GM19397 (cell line): ENCODE measurements around the gene LRRC1.
"Not testable (repeated sequence)": the region's sequence is repeated elsewhere in the genome, so short reads cannot be mapped to it uniquely, and the experiment has no call there.

Experiments
- ATAC-seq: cut with Tn5 transposase; IDR thresholded peaks from one replicate; pipeline ENCODE4 v1.9.1; 2021; ENCODE audit warnings: mild to moderate bottlenecking, moderate library complexity; ENCODE audit not compliant: unreplicated experiment

LRRC1 gene

DNA sequence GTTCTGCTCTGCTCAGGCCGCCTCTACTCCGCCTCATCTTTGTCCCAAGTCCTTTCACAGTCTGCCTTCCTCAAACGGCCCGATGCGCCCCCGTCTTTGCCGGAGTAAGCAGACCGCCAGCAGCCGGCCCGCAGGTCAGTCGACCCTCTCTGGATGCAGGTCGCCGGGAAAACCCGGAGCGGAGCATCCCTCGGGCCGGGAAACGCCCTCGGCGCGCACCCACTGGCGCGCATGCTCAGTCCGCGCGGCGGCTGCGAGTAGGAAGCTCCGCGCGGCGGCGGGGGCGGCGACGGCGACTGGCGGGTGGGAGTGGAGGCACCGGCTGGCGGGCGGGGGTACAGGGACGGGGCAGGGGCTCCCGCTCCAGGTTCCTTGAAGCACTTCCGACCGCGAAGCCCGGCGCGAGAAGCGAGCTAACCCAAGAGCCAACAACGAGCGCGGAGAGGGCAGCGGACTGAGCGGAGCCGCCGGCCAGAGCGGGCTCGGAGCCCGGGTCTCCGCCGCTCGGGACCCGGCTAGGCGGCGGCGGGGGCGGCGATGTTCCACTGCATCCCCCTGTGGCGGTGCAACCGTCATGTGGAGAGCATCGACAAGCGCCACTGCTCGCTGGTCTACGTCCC, at the start of gene LRRC1:
LRRC1 (plus strand) TSS at position 286 of the 620 bp plus-strand sequence; CDS start at position 538, 252 bp downstream.
- peak; percentile 74 for ATAC-seq

DNA sequence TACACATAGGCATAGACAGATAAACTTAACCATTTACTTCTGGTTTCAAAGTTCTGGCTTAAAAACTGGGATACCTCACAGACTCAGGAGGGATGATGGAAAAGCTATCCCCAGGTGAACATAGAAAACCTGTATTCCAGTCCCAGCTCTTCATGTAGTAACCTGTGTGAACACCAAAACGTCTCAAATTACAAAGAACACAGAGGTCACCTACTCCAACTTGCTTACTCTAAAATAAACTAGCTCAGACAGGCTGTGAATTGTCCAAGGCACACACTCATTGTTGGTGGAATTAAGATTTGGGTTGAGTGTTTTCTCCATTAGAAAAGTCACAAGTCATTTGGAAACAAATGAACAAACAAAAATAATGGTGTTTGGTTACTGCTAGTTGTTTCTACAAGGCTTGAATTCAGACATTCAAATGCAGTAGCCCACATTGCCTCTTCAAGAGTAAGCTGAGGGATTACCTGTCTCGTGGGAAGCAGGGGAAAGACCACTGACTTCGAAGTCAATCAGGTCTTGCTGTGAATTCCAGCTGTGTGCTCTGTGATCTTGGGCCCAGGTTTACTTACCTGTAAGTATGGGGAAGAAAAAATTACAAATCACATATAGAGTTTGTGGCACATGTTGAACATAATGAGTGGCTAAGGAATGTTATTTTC, 48.2 kb upstream of the LRRC1 start:
- ATAC-seq, result no peak

DNA sequence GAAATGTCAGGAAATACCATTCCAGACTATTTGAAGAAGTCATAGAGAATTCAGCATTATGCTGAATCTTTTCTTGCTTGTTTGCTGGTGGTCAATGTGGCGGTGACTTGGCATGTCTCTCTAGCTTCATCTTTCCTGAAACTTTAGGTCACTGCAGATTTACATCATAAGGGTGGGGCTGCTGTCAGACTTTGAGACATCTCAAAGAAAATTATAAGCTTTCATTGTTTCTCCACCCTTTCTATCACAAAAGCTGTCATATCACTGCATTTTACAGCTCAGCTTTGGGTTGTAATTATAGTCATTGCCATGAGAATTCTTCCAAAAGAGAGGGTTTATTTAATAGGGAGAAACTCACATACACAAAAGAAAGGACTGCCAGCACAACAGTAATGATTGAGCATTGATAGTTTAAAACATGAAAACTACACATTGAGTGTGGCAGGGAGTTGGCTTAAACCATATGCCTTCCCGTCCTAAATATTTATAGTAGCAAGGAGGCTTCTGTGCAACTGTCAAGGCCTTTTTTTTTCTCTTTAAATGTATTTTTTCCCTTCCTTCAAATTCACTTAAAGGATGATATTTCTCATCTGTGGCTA, 44.7 kb upstream of the LRRC1 start:
- no peak for ATAC-seq

DNA sequence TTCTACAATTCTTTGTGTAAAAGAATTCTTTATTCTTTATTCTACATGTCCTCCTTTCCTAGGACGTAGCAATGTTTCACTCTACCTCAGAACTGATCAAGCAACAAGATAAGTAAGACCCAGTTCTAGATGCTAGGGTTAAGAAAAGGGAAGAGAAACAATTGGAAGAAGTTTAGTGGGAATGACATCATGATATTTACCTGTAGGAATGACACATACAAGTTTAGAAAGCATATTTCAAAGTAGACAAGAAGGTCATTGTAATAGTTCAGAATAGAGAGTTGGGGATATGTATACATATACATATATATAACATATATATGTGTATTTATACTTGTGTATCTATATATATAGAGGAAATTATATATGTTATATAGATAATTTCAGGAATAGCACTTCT, 43.4 kb upstream of the LRRC1 start:
- no peak for ATAC-seq

DNA sequence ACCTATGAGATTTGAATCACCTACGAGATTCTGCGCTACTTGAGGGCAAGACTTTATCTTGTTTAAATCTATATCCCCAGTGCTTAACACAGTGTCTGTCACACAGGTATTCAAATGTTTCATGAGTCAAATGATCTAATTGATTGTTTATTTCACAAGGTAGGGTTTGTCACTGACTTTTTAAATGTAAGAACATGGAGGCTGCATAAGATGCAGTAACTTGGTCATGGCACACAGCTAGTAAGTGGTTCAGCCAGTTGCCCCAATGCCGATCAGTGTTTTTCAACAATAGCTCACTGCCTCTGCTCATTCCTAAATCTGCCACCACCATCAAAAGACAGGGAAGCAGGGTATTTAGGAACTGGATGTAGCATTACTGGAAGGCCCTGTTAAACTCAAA, 42.4 kb upstream of the LRRC1 start:
- no peak for ATAC-seq

DNA sequence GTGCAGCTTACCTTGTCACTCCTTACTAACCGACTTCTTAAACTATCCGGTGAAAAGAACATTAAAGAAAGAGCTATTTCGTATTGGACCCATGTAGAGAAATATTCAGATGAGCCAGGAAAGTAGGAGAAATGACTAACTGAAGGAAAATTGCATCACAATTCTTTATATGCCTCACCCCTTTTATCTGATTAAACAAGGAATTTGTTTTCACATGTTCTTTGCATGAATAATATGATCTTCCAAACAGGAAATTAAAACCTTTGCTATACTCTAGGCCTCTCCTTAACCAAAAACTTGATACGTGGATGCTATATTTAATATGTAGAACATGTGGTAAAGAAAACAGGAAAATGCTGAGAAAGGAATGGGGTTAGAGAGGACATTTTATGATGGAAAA, 41.9 kb upstream of the LRRC1 start:
- ATAC-seq, result no peak

DNA sequence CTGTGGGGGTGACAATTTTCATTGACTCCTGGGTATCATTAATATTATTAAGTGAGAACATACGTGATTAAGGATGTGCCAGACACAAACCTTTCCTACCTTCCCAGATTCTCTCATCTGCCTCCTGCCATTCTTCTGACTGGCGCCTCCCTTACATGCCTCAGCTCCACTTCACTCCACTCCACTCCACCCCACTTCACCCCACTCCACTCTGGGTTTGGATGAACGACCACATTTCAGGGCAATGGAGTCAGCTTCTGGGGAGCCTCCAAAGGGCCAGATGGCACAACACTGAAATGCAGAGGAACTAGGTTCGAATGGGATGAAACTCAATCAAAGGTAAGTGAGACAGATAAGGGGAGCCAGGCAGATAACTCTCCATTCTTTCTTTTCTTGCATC, 40.5 kb upstream of the LRRC1 start:
- no peak for ATAC-seq

DNA sequence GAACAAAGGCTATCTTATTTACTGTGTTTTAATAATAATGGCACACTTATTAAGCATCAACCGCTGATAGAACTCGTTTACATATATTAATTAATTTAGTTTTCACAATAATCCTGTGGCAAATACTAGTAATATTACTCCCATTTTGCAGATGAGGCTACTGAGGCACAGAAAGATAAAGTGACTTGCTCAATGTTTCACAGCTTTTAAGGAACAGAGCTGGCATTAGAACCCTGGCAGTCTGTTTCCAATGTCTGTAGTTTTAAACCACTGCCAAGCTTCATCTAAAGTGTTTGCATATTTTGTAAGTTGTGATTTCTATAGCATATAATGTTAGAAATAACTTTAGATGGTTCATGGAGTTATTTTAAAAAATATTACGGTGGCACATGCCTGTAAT, 38.4 kb upstream of the LRRC1 start:
- no peak for ATAC-seq

DNA sequence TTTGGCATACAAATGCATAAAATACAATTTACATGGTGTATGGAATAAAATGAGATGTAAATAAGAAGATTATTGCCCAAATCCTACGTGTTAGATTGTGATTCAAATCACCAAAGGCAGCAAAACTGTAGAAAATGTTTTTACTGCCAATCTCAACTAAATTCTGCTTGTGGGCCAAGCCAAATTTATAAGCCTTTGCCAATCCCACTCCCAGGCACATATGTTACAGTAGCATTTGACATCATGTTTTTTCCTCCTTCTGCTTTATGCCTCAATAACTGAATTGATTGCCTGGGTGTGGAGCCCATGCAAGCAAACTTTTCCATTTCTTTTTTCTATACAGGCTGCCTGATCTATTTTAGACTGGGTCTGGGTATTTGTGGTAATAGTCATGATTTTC, 36.3 kb upstream of the LRRC1 start:
- ATAC-seq, result no peak

DNA sequence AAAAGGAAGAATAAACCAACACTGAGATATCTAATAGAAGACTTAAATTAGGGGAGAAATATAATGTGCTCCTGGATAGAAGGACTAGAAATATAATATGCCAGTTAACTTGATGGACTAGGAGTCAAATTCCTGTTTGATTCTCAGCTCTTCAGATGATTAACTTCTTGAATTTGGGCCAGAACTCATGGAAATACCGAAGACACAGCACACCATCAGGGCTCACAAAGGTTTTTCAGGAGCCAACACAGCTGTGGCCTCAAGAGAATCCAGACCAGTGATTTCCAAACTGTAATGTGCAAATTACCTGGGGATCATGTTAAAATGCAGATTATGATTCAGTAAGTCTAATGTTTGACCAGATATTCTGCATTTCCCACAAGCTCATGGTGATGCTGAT, 33.8 kb upstream of the LRRC1 start:
- no peak for ATAC-seq

DNA sequence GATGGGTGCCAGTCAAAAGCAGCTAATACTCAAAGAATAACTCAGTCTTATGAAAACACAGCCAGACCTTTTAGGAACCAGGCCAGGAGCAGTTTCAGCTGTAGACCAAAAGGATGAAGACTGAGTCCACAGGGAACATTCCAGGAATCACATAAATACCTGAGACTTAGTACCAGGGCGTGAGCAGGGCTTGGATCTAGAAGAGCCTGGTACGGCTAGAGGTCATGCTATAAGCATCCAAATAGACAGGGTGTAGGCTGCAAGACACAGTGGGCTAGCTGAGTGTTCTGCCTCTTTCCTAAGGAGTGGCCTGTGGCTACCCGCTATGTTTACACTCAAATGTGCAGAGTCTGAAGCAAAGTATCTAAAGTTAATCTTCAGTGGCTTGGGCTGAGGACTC, 29.5 kb upstream of the LRRC1 start:
- ATAC-seq, result no peak

DNA sequence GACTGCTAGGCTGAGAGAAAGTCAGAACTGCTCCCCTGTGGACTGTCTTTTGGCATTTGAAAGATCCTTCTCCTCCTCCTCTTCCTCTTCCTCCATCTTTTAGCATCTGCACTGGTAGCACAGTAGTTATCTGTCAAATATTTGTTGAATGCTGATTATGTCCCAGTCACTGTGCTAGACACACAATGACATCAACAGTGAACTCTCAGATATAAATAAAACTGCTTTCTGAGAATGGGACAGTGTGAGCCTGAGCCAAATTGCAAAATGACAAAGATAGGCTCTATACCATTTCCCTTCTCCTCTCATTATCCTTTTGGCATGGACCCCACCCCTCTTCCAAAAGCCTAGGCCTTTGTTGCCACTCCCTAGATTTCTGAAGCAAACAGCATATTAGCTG, 27.9 kb upstream of the LRRC1 start:
- ATAC-seq, result no peak

DNA sequence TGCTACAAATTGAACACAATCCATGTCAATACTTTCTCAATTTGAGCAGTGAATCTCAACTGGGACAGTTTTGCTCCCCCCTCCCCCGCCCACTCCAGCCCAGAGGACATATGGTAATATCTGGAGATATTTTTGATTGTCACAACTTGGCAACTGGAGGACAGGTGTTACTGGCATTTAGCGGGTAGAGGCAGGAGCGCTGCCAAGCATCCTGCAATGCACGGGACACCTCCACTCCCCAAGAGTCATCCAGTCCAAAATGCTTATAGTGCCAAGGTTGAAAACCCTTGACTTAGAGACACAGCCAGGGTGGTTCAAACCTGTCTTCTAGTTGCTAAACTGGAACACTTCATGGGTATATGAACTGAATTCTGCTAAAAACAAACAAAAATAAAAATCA, 26.9 kb upstream of the LRRC1 start:
- ATAC-seq, result no peak

DNA sequence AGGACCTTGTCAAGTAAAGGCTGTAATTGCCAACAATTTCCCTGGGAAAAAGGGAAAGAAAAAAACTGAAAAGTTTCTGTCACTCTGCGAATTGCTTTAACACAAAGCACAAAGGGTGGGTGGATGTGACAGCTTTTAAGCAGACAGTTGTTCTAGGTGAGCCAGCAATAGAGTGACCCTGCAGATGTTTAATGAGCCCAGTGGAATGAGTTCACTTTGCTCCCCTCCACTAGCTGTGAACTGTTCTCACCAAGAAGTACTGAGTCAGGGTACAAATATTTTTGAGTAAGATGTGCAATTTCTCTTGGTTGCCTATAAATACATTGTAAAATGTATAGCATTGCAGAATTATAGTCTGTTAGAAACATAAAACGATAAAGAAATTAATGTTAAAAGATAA, 26.2 kb upstream of the LRRC1 start:
- no peak for ATAC-seq

DNA sequence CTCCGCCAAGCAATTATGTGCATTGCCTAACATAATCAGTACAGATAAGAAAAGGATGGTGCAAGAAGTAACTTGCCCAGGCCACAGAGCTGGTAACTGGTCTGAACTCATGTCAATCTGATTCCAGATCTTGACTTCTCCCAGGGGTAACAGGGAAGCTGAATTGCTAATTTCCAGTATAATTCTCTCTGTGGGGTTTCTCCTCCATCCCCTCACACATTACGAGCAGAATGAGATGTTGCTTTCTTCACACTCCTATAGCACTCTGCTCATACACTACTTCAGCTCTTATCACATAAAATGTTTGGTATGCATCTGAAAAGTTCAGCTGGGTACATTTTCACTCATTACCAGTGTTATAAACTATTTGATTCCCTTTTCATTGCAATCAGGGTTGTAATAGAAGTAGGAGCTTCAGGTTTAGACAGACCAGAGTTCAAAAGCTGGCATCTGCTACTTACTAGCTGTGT, 24.0 kb upstream of the LRRC1 start:
- ATAC-seq, result no peak

DNA sequence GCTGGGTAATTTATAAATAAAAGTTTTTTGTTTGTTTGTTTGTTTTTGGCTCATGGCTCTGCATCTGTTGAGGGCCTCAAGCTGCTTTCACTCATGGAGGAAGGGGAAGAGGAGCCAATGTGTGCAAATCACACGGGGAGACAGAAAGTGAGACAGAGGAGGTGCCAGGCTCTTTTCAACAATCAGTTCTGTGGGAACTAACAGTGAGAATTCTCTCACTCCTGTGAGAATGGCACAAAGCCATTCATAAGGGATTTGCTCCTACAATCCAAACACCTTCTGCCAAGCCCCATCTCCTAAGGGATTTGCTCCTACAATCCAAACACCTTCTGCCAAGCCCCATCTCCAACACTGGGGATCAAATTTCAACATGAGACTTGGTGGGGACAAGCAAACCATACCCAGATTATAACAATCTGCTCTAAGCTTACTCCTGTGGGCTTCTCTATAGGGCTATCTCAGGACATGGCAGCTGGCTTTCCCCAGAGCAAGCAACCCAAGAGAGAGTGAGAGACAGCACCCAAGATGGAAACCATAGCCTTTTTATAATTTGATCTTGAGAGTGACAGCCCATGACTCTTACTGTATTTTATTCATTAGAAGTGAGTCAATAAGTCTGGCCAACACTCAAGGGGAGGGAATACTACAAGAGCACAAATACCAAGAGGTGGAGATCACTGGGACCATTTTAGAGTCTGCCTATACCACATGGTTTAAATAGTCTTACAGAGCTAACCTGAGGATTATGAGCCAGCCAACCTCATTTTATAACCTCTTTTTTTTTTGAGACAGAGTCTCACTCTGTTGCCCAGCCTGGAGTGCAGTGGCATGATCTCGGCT, 22.8 kb upstream of the LRRC1 start:
- ATAC-seq, result no peak

DNA sequence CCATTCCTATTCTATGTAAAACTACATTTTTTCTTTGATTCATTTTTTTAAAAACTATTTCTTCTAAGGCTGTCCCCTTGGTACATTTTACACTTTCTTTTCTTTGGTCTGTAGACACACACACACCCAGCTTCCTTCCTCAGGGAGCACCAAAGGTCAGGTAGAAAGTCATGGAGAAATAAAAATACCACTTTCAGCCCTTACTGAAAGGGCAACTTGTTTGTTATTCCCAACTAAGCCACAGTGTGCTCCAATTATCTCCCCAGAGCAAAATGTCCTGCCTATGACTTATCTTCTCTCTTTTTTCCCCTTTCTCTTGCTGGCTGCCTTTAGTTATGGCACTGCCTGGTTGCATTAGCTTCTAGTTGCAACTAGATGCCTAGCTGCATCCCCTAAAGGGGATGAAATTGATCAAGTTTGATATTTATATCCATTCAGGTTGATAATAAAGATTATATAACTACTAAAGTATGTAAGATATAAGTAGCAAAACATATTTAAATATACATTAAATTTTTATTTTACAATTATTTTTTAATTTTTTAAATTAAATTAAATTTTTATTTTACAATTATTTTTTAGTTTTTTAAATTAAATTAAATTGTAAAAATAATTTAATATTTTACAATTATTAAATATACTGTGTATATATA, 21.6 kb upstream of the LRRC1 start:
- no peak for ATAC-seq

DNA sequence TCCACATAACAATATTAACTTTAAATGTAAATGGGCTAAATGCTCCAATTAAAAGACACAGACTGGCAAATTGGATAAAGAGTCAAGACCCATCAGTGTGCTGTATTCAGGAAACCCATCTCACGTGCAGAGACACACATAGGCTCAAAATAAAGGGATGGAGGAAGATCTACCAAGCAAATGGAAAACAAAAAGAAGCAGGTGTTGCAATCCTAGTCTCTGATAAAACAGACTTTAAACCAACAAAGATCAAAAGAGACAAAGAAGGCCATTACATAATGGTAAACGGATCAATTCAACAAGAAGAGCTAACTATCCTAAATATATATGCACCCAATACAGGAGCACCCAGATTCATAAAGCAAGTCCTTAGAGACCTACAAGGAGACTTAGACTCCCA, 18.7 kb upstream of the LRRC1 start:
- not testable (repeated sequence) for ATAC-seq

DNA sequence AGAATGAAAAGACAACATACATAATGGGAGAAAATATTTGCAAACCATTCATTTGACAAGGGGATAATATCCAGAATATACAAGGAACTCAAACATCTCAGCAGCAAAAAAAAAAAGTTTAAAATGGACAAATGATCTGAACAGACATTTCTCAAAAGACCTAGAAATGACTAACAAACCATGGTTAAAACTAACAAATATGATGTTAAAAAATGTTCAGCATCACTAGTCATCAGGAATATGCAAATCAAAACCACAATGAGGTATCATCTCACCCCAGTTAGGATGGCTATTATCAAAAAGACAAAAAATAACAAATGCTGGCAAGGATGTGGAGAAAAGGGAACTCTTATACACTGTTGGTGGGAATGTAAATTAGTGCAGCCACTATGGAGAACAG, 9.8 kb upstream of the LRRC1 start:
- ATAC-seq, result not testable (repeated sequence)

DNA sequence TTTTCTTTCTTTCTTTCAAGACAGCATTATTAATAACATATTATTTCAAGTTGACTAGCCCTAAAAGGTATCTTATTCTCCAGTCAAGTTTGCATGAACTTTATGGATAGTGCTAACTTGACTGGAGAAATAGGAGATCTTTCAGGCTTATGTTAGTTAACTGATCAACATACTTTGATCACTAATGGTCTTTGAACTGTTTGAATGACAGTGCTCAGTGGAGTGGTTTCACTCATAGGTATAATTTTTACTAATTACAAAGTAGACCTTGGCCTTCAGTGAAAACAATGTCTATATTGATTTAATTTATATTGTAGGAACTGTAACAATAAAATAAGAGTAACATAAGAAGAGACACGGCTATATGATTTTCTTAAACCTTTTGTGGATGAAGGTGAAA, 8.0 kb upstream of the LRRC1 start:
- ATAC-seq, result no peak

DNA sequence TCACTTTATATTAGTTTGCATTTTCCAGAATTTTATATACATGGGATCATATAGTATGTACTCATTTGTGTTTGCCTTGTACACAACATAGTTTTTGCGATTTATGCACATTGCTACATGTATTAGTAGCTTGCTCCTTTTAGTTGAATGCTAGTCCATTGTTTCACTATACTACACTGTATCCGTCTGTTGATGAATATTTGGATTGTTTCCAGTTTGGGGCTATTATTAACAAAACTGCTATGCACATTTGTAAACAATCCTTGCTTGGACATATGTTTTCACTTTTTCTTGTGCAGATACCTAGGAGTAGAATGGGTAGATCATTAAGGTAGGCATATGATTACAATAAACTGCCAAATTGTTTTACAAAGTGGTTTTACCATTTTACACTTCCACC, 3.9 kb upstream of the LRRC1 start:
- ATAC-seq, result no peak
